ENCODE data around the gene TJAP1.

Gene TJAP1, protein sequence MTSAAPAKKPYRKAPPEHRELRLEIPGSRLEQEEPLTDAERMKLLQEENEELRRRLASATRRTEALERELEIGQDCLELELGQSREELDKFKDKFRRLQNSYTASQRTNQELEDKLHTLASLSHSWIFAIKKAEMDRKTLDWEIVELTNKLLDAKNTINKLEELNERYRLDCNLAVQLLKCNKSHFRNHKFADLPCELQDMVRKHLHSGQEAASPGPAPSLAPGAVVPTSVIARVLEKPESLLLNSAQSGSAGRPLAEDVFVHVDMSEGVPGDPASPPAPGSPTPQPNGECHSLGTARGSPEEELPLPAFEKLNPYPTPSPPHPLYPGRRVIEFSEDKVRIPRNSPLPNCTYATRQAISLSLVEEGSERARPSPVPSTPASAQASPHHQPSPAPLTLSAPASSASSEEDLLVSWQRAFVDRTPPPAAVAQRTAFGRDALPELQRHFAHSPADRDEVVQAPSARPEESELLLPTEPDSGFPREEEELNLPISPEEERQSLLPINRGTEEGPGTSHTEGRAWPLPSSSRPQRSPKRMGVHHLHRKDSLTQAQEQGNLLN

GRCh38 chr6:43477235-43478007, at the start of gene TJAP1:
TJAP1 (plus strand) TSS chr6:43477570; CDS start chr6:43499002, 21,432 bp downstream.
- peak; percentile 96 to 98 (median 96) for DNase-seq (ENCODE audit: low read depth in 3 of 3)

- DNase-seq (ENCODE audit: low read depth in 3 of 3): no peak
Measured at GRCh38 chr6:43428112-43428570, 49.2 kb upstream of the TJAP1 start.

DNA sequence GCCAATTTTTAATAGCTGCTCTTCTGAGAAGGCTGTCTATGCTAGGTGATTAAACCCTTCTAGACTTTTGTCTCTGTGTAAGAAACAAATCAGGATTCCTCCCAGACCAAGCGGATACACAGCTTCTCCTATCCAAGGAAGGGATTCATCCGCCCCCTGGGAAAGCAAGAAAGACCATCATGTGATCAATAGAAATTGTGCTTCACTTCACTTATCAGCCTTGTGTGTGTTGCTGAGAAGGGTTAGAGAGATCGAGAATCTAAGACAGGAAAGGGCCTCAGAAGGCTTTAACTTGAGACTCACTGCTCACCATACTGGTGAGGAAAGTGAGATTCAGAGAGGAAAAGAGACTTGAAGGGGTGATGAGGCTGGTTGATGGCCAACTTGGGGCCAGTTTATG, 48.5 kb upstream of the TJAP1 start:
- DNase-seq (ENCODE audit: low read depth in 3 of 3): no peak

GRCh38 chr6:43432009-43432945, 45.1 kb upstream of the TJAP1 start:
- no peak for DNase-seq (ENCODE audit: low read depth in 3 of 3)

DNA sequence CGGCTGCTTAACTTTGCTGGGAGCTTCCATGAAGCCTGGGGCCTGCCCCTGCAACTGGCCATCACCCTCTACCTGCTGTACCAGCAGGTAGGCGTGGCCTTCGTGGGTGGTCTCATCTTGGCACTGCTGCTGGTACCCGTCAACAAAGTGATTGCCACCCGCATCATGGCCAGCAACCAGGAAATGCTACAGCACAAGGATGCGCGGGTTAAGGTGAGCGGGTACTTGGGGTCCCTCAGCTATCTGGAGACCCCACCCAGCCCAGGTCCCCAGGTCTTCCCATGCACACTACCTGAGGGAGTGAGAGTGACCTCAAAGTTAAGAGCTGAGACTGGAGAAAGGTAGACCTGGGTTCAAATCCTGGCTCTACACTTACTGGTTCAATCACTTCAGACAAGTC, 44.2 kb upstream of the TJAP1 start:
- no peak for DNase-seq (ENCODE audit: low read depth in 3 of 3)

DNA sequence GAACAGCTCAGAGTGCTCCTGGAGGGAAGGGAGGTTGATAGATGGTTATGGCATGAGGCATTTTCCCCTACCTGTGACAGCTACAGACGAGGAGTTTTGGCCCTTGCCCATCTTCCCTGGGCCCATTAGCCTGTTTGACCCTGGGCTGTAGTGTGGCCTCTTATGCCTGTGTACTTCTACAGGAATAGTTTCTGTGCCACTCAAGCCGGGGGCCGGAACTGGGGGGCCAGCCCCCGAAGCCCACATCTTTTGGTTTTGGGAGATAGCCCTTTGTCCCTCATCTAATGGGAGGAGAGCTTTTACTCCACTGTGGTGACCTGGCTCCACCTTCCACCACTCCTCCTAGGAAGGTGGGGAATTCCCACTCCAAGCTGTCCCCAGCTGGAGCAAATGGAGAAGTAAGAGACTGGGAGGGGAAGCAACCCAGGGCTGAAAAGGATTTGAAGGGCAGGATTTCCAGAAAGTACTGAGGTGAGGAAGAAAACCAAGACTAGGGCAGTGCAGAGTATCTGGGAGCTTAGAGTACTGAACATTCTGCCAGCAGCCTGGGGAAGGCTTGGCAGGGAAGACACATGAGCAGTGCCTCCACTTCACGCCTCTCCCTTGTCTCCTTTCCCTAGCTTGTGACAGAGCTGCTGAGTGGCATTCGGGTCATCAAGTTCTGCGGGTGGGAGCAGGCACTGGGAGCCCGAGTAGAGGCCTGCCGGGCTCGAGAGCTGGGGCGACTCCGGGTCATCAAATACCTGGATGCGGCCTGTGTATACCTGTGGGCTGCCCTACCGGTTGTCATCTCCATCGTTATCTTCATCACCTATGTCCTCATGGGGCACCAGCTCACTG, 43.1 kb upstream of the TJAP1 start:
- DNase-seq (ENCODE audit: low read depth in 3 of 3): no peak

GRCh38 chr6:43434943-43435342, 42.4 kb upstream of the TJAP1 start:
- DNase-seq (ENCODE audit: low read depth in 3 of 3): no peak

- no peak for DNase-seq (ENCODE audit: low read depth in 3 of 3)
Measured at GRCh38 chr6:43435682-43436437, 41.5 kb upstream of the TJAP1 start.

- DNase-seq (ENCODE audit: low read depth in 3 of 3): no peak
Measured at GRCh38 chr6:43436577-43437282, 40.6 kb upstream of the TJAP1 start.

- no peak for DNase-seq (ENCODE audit: low read depth in 3 of 3)
Measured at GRCh38 chr6:43437700-43438099, 39.7 kb upstream of the TJAP1 start.

DNA sequence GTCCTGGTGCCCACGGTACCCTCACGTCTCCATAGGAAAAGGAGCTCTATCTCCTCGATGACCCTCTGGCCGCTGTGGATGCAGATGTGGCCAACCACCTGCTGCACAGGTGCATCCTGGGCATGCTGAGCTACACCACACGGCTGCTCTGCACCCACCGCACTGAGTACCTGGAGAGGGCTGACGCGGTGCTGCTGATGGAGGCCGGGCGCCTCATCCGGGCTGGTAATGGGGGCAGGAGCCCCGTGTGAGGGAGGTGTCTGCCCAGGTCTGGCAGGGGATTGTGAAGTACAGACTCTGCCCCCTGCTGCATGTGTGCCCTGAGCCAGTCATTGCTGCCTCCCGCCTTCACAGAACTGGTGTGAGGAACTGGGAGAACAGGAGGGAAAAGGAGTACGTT, 34.4 kb upstream of the TJAP1 start:
- no peak for DNase-seq (ENCODE audit: low read depth in 3 of 3)

DNA sequence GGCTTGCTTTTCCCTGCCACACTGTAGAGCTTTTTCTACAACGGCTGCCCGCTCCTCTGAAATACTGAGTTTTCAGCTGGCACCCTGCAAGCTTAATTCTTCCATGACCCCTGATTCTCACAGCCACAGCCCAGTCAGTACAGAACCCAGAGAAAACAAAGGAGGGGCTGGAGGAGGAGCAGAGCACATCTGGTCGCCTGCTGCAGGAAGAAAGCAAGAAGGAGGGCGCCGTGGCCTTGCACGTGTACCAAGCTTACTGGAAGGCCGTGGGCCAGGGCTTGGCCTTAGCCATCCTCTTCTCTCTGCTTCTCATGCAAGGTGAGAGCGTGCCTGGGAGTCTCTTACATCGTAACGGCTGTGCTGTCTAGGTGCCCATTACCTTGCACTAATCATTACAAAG, 33.3 kb upstream of the TJAP1 start:
- DNase-seq (ENCODE audit: low read depth in 3 of 3): no peak

GRCh38 chr6:43444582-43444981, 32.8 kb upstream of the TJAP1 start:
- no peak for DNase-seq (ENCODE audit: low read depth in 3 of 3)

GRCh38 chr6:43445576-43445975, 31.8 kb upstream of the TJAP1 start:
- no peak for DNase-seq (ENCODE audit: low read depth in 3 of 3)

GRCh38 chr6:43447604-43448003, 29.8 kb upstream of the TJAP1 start:
- no peak for DNase-seq (ENCODE audit: low read depth in 3 of 3)

DNA sequence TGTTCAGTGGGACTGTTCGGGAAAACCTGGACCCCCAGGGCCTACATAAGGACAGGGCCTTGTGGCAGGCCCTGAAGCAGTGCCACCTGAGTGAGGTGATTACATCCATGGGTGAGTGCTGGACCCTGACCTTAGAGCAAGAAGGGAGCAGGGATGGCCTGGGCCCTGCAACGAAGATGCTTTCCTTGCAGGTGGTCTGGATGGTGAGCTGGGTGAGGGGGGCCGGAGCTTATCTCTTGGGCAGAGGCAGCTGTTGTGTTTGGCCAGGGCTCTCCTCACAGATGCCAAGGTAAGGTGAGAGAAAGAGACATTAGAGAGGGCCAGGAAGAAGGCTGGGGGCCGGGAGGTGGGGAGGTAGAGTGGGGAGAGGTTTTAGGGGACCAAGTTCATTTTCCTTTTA, 28.5 kb upstream of the TJAP1 start:
- DNase-seq (ENCODE audit: low read depth in 3 of 3): no peak

- DNase-seq (ENCODE audit: low read depth in 3 of 3): no peak
Measured at GRCh38 chr6:43450699-43451131, 26.7 kb upstream of the TJAP1 start.

GRCh38 chr6:43451348-43451747, 26.0 kb upstream of the TJAP1 start:
- DNase-seq (ENCODE audit: low read depth in 3 of 3): no peak

DNA sequence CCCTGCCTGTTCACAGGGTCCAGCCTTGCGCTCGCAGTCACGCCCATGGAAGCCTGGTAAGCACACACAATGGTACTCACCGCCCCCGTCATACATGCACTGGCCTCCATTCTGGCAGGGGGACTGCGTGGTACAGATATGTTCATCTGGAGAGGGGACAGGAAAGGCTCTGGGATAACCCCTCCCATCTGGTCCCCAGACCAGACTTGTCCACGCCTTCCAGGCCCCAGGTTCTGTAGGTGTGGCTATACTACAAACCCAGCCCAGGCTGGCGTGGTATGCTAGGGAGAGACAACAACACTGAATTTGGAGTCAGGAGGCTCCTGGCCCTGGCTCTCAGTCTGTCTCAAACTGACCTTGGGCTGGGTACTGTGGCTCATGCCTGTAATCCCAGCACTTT, 25.4 kb upstream of the TJAP1 start:
- no peak for DNase-seq (ENCODE audit: low read depth in 3 of 3)
